Fibroblast of lung (primary cell): ENCODE measurements around the gene H1-8.

Experiments
- CTCF ChIP-seq, 2 donors: IDR thresholded peaks in 1 of 2; conservative IDR thresholded peaks in 1 of 2; 1 replicate in 1 of 2; 2 replicates in 1 of 2; pipeline ENCODE4 v1.5.1; 2011 to 2012; ENCODE audit warnings: low read length in 2 of 2, control low read depth in 1 of 2, inconsistent platforms in 1 of 2, low read depth in 1 of 2, mild to moderate bottlenecking in 1 of 2
- EZH2 ChIP-seq: IDR thresholded peaks from 2 replicates; pipeline ENCODE4 v1.5.1; 2012; ENCODE audit warnings: low read length, control low read depth, mild to moderate bottlenecking; ENCODE audit errors: missing control alignments

GRCh38 chr3:129555153-129555550, 12.2 kb downstream of the H1-8 start:
- TF ChIP-seq CTCF (conservative IDR thresholded peaks at IDR 0.05 in 1 of 2, IDR thresholded peaks at IDR 0.05 in 1 of 2; ENCODE audit: low read depth in 1 of 2, low read length in 2 of 2) (no peak), EZH2 (no peak)
